Smooth muscle cell of the brain vasculature (primary cell): ENCODE measurements around the gene GFM1.

Experiments
- DNase-seq: peaks from one replicate; pipeline ENCODE4 v3.0.0-alpha.2; 2012; ENCODE audit warnings: low read depth, low spot score

Gene GFM1

DNA sequence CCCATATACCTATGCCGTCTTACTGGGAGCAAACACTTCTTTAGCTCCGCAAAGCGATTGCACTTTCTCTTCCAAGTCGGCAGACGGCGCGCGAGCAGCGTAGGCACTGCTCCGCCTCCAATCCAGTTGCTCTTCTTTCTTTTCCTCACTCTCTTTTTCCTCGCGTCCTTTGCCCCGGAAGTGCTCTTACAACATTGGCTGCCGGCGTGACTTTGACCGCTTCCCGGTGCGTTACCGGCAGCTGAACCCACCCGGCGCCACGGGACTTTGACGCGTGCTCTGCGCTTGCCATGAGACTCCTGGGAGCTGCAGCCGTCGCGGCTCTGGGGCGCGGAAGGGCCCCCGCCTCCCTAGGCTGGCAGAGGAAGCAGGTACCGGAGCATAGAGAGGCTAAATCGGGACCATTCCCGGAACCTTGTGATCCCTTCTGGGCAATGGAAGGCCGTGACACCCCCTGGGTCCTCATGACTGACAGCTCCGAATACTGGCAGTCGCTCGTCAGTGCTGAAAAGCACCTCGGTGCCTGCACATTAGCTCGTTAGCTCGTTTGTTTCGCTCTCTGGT lies at the start of gene GFM1:
Gene GFM1, plus strand, starts transcription at position 183 of the 564 bp plus-strand sequence. Its CDS starts 108 bp downstream, at position 291.
- peak; percentile 89 for DNase-seq

DNA sequence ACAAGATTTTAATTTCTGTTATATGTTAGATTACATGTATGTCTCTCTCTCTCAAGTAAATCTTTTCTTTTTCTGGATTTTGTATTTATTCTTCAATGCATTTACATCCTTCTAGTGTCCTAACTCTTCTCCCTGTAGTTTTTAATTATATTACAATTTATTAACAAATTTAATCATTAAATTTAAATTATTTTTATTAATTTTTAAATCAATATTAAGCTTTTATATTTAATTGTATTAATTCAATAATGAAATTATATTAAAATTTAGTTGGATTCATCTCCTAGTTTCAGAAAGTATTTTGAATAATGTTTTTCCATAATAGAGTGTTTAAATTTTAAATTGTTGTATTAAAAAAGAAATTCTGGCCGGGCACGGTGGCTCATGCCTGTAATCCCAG lies 43.5 kb upstream of the GFM1 start:
- no peak for DNase-seq

DNA sequence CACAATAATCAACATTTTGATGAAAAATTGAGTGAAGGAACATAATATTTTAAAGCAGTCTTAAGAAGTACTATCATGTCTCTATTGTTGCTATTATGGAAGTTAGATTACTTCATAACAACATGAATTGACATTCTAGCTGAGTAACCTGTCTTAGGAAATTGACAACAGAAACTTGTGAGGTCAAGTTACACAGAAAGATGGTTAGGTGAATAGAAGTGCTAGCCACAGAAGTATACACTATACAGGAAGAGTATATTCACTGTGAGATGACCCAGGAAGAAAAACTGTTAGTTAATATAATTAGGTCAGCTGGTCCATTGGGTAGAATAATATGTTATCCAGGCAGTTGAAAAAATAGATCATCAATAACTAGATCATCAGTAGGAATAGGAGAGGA lies 42.1 kb upstream of the GFM1 start:
- no peak for DNase-seq

DNA sequence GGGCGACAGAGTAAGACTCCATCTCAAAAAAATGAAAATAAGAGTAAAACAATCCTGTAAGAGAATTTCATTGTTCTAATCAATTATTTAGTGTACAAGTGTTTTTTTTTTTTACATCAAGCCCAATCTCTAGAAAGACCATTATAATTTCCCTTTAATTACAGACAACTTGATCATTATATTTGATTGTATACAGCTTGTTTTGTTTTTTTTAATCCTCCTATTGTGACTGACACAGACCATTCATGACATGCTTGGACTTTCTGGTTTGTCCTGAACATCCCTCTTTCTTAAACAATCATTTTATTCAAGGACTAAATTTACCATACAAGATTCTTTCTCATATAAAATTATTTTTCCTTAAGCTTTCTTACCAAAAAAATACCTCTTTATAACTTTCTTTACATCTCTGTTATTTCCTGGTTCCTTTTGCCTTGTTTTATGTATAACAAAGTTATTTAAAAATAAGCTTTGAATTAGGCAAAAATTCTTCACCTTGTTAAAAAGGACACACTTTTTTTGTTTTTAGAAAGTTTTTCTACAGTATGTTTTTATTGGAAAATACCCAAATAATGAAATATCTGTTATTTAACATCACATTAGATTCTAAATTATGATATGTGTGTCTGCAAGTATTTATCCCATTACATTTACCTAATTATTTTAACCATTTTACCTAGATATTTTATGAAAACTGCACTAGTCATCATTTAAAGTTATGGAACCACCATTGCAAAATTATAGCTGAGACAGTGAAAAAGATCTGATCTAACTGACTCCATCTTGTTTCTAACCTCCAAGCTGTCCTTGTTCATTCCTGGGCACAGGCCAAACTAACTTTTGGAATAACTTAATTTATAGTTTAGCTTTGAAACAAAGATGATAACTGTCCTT lies 26.1 kb upstream of the GFM1 start:
- no peak for DNase-seq

DNA sequence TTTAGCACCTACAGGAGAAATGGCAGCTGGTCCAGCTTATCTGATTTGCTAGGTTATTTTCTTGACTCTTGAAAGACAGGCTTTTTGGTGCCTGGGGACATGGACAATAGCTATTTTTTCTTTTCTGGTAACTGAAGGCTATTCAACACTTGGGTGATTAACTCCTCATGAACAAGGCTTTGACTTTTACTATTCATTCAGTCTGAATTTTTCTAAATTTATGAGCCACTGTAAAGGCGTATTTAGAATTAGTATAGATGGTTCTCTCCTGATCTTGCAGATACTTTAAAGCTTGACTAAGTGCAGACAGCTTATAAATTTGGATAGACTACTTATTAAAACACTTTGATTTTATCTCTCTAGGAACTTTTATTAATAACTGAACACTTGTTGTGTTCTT lies 18.4 kb upstream of the GFM1 start:
- DNase-seq = no peak

DNA sequence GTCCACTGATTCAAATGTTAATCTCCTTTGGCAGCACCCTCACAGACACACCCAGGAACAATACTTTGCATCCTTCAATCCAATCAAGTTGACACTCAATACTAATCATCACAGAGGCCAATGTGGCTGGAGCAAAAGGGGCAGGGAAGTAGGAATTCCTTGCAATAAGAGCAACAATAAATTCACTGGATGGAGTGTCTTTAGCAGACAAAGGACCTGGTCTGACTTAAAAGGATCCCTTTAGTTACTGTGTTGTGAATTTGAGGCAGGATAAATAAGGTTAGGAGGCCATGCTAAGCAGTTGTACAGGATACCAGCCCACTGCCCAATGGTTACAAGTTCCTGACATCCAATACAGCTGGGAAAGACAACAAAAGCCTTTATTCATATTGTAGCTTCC lies 12.3 kb upstream of the GFM1 start:
- no peak for DNase-seq

DNA sequence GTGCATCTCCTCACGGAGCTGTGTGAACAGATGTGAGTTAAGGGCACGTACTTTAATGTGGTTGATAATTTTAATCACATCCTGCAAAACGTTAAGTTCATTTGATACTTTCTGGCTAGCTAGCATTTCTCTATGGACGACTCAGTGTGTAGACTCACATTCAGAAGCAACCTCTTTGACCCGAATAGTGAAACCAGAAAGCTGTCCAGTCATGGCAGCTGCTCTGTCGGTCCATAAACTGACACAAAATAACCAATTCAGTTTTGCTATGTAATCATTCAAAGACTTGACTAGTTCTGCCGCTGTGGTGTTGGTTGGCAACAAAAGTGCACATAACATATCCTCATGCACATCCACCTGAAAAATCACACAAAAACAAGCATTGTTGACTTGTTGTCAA lies 3.7 kb upstream of the GFM1 start:
- DNase-seq = no peak

DNA sequence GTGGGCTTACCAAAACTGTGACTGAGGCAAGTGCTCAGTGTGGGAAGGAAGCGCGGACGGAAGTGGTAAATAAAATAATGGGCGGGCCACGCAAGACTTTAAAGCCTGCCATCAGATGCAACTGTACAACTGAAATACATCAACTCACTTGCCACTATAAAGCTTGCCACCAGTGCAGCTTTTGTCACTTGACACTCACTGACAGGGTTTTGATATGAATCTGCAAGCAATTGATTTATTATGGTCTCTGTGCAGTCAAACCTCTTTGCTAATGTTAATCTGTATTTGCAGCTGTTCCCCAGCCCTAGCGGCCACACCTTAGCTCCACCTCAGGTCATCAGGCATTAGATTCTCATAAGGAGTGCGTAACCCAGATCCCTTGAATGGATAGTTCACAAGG lies 2.3 kb upstream of the GFM1 start:
- no peak for DNase-seq

DNA sequence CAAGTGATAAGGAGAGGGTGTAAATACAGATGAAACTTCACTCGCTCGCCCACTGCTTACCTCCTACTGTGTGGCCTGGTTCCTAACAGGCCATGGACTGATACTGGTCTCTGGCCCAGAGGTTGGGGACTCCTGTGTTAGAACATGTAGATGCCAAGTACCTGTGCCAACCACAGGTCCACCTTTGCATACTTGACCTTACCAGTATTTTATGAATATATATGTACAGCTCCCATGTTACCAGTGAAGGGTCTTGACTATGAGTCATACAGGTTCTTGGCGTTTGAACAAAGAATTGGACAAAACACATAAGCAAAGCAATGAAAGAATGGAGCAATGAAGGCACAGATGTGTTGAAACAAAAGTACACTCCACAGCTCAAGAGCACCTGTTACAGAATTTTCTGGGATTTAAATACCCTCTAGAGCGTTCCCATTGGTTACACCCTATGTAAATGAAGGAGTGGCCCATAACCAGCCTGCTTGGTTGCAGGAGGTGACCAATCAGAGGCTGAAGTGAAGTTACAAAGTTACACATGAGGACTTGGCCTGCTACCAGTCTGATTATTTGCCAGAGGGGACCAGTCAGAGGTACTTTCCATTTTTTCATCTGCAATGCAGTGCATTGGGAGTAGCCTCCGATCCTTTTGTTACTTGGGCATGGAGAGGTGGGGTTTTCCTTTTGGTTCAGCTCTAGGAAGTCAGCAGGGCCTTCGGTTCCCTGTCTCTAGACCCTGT lies 1.7 kb upstream of the GFM1 start:
- DNase-seq = no peak

DNA sequence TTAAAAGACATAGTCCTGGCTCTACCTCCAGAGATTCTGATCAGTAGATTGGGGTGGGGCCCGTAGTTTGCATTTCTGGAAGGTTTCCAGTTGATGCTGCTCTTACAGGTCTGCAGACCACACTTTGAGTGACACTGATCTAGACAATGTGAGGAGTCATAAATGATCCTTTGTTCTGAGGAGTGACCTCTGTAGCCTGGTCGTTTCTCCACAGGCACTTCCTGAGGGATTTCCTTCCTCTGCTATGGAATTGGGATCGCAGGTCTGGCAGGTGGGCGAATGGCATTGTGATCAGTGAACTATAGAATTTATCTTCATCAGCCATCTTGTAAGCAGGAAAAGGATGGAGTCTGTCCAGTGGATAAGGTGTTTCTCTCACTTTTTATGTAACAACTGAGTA lies 5.5 kb downstream of the GFM1 start:
- DNase-seq = no peak

DNA sequence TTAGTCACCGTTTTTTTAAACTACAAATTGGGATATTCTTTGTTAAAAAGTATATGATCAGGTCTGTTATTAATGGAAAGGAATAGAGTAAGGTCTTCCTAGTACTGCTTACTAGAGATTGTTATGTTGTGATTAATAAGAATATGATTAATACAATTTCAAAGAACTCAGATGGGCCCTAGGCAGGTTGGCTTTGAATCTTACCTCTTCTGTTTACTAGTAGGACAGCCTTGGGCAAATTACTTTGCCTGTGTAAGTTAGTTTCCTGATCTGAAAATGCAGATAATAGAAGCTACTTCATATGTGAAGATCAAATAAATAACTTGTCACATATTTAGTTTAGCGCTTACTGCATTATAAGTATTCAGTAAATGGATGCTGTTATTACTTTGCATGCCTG lies 6.9 kb downstream of the GFM1 start:
- DNase-seq = no peak

DNA sequence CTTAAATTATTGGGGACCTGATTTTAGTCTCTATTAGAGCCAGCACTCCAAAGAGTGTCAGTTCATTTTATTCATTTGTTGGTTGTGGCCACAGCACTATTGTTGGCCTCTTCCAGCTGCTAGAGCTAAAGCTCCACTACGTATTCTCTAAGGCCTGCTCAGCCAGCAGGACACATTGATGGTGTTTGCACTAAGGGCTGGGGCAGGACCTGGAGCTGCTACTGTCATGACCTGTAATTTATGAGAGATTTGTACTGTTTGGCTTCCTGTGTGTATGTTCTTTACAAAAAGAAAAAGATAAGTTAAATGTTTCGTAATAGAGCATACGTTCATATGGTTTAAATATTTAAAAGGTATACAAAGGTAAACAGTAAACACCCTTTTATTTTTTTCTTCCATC lies 8.1 kb downstream of the GFM1 start:
- no peak for DNase-seq

DNA sequence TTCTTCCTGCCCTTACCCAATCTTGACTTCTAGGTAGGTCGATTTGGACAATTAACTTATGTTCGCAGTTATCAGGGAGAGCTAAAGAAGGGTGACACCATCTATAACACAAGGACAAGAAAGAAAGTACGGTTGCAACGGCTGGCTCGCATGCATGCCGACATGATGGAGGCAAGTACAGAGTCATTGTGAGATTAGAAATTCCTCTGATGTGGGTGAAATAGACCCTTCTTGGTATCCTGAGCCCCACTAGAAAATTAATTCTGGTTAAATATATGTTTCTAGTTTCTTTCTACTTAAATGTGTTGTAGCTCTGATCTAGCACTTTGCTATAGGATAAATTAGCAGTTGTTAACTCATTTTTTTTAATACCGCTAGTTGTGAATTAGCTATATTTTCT lies 14.6 kb downstream of the GFM1 start:
- no peak for DNase-seq

DNA sequence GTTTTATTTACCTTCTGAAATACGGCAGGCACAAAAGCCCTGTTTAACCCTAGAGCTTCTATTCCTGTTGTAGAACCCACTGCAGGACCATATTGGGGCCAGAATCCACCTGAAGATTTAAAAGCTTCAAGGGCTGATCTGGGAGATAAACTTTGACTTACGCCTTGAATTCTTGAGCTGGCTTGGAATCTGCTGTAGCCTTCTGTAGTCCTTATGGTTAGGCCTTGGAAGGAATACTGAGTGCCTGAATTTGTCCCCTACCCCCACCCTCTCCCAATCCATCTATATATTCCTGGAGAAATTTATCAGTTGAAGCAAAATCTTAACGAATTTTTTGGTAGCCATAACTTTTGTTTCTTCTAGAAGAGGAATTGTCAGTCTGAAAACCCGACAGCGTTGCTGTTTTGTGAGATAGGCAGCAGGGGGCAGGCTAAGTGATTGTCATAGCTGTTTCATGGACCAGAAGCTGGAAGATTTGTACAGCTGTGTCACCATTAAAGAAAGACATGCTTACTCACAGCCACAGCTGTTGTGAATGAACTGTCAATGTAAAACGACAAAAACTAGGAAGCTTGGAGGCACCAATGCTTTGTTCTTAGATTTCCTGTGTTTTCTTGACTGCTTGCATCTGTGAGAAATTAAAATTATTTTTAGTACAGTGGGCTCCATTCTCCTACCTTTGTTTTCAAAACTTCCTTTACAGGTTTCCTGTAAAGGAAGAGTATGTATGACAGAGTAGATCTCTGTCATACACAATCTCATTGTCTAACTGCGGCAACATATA lies 15.3 kb downstream of the GFM1 start:
- no peak for DNase-seq

DNA sequence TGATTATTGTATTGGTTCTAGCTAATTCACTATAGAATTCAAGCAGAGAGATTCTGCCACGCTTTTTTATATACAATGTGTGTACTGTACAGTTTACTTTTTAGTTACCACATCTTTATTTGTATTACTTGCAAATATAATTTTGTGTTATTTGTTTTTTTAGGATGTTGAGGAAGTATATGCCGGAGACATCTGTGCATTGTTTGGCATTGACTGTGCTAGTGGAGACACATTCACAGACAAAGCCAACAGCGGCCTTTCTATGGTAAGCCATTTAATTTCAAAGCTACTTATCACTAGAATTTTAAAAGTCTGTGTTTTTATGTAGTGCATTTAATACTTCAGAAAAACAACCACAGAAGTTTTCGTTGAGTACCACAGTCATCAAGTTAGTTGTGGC lies 16.4 kb downstream of the GFM1 start:
- DNase-seq = no peak

DNA sequence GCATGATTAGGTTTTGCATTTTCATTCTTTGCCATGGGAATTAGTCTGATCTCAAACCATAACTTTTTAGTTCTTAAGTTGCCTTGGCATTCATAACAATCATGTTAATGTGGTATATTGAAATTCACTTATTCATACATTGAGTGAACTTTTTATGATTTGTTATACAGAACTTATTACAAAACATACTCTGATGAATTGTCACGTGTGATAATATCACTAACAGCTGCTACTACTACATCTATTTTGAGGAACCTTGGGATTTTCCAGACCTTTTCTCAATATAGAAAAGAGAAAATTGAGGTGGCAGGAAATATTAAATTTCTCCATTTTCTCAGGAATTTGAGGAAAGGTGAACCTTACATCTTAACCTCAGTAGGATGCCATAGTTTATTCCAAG lies 18.9 kb downstream of the GFM1 start:
- no peak for DNase-seq

DNA sequence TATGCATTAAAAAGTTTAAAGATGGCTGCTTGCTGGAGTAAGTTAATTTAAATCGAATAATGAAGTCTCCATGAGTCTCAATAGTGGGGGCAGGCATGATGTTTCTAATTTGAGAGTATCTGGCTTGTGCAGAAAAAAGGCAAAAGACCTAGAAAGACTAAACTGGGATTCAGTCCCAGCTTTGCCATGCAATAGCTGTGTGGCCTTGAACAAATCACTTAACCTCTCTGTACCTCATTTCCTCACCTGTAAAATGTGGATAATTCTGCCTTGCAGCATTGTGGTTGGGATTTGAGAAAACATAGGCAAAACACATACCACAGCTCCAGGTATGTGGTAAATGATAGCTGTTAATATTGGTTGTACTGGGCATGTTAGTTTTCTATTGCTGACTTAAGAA lies 19.5 kb downstream of the GFM1 start:
- no peak for DNase-seq

DNA sequence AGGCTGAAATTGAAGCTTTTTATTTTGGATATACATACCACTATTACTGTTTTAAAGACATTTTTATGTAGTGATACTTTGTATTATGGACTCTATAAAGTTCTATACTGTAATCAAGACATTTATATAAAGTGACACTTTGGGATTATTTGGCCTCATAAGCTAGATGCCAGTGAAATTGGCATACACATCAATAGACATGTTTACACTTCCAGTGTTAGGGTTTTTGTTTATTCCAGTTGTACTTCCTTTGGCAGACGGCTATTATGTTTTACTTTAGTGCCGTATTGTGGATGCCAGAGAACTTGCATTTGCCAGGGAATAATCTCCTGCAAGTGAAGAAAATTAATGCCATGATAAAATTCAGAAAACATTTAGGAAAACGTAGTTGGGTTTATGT lies 22.1 kb downstream of the GFM1 start:
- no peak for DNase-seq

DNA sequence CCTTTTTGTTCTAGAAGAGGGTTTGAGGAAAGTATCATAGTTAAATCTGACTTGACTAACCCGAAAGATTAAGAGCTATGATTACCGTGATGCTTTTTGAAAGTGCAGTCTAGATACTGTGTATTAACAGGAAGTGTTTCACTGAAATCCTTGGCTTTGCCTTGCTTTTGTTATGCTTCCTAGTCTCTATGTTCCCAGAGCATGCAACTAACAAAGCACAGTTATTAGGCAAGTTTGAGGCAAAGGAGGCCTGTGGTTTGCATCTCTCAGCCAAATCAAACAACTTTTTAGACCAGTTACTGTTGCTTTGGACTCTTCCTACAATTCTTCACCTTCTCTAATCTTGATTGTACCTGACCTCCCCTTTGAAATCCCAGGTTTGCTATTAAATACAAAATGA lies 24.2 kb downstream of the GFM1 start:
- DNase-seq = no peak

DNA sequence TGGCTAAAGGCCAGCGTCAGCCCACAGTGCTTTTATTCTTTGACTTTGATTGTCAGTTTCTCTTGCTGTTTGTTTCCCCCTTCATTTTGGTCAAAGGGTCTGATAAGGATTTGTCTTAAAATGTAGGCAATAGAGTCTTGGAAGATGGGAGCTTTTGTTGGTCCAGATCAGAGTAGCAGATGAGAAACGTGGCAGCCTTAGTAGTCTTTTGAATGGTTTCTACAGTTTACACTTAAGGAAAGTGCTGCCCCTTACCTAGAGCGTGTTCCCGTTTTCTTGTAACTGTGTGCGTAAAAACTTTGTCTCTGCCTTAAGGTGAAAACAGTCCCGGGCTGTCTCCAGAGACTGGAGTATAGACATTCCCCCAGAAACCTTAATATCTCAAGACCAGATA lies 27.5 kb downstream of the GFM1 start:
- DNase-seq = no peak

DNA sequence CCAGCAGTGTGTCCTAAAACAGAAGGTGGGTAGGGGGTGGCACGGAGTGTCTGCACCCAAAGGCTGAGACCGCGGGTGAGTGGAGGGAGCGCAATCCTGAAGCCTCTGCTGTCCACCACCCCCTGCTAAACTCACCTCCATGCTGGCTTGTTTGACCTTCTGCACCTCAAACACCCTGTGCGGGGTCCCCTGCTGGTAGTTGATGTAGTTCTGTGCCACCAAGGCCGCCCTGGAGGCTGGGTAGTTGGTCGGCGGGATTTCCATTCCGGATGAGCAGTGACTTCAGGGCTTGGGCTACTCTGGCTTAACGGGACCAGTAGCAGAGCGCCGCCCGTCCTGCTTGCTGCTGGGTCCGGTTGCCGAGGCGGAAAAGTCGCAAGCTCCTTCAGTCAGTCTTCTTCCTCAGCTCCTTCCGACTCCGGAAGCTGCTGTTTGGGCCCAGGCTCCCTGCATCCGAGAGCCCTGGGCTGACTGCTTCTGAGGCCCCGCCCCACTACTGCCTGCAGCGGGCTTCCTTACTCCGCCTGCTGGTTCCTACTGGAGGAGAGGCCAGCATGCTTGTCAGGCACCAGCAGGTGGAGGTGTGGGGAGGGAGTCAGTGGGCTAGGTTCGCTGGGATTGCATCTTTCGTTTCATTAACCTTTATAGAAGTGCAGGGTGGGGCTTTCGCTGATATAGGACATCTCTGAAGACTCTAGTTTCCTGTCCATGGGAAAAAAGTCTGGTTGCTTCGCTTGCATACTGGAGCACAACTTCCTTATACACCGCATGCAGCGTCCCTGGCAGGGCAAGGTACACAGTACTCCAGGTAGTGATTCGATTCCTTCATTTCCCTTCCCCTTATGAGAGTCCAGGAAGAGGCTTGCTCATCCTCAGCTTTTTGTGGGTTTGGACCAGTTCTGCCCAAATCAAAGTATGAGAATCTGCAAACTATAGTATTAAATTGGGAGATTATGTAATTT lies 28.2 kb downstream of the GFM1 start, which contains the start of gene LXN:
Gene LXN, minus strand, starts transcription at position 434 of the 962 bp plus-strand sequence. Its CDS starts 170 bp downstream, at position 264.
- DNase-seq = peak; percentile 43
